ENCODE data around the gene PRSS27.

PRSS27 gene

DNA sequence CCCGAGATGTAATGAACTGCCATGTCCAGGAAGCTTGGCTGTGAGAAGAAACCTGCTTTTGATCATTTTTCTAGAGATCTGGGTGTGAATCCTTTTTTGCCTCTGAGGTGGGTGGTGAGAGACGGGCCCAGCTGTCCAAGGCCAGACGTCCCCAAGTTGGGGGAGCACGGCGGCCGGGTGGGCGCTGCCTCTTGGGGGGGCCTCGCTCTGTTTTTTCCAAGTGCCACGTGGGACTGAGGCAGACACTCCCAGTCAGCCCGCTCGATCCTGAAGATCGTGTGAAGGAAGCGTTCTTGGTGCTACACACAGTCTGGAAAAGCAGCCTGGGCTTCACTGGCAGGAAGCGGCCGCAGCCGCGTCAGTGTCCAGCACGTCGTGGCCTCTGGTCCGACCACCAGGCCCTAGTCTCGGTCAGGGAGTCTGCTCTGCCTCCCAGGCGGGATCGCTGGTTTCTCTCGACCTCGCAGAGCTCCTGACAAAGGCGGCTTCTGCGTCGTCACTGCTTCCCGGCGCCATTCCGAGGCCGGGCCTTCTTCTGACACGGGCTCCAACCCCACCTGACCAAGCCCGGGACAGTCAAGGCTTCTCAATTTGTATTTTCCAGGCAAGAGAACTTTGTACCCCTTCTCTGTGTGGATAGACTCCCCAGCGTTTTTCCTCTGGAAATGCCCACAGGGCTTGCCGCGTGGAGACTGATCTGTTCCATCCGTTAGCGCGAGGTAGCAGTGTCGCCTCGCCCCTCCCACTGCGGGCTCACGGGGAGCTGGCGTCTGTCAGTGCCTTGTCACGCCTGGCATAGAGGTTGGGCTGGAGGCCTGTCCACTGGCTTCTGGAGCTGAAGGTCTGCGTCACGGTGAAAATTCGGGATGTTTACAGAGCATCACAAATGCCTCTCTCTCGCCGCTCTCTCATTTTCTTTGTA, 12.4 kb downstream of the PRSS27 start:
- Histone ChIP-seq H3K4me3 (ENCODE audit: low read depth, low read length) (no peak overlapping the region), H3K36me3 (ENCODE audit: control insufficient read depth in 2 of 2, insufficient read depth in 1 of 2, low read length in 2 of 2) (peaks cover 0 to 69% of the 10 kb centered on the region in 2 experiments; a peak in 1 of 3 replicates), H3K27ac (ENCODE audit: extremely low read depth, low read depth, low read length) (no peak overlapping the region), H3K4me1 (ENCODE audit: control insufficient read depth, insufficient read depth, low read length) (no peaks in the 10 kb centered on the region), H3K9me3 (ENCODE audit: control insufficient read depth, insufficient read depth, low read depth, low read length) (no peaks in the 10 kb centered on the region)
- ChIA-PET POLR2A (interaction anchor here (0.7 kb wide), 1 partner anchor 45 kb away, joined by 3 read pairs; the partner anchor contains the start of gene SRRM2), CTCF (no interaction called here)
- TF ChIP-seq CTCF (tag by site-specific recombination; IDR thresholded peaks at IDR 0.05) (no peak), ZNF266 (tag by site-specific recombination; IDR thresholded peaks at IDR 0.05; ENCODE audit: low read depth) (no peak), ZNF548 (tag by site-specific recombination; IDR thresholded peaks at IDR 0.05) (no peak), WT1 (tag by site-specific recombination; IDR thresholded peaks at IDR 0.05) (no peak), ZNF366 (tag by site-specific recombination; conservative IDR thresholded peaks at IDR 0.05) (no peak), ZNF423 (tag by site-specific recombination; IDR thresholded peaks at IDR 0.05) (no peak), ZNF114 (tag by site-specific recombination; IDR thresholded peaks at IDR 0.05) (no peak)

GRCh38 chr16:2706611-2707311, 13.3 kb downstream of the PRSS27 start:
- no peaks in the 10 kb centered on the region for H3K9me3 ChIP-seq (ENCODE audit: control insufficient read depth, insufficient read depth, low read depth, low read length)
- POLR2A ChIA-PET = no interaction called here
- no peak overlapping the region for H3K4me3 ChIP-seq (ENCODE audit: low read depth, low read length)
- CTCF ChIA-PET = interaction anchor here (0.6 kb wide), 1 partner anchor 9 kb away, joined by 3 read pairs; no protein-coding TSS in a partner anchor
- H3K36me3 ChIP-seq (ENCODE audit: control insufficient read depth in 2 of 2, insufficient read depth in 1 of 2, low read length in 2 of 2) = peaks cover 0 to 77% of the 10 kb centered on the region in 2 experiments; a peak in 1 of 3 replicates
- no peak overlapping the region for H3K27ac ChIP-seq (ENCODE audit: extremely low read depth, low read depth, low read length)
- H3K4me1 ChIP-seq (ENCODE audit: control insufficient read depth, insufficient read depth, low read length) = no peaks in the 10 kb centered on the region
- TF ChIP-seq ZNF837 (tag by site-specific recombination; IDR thresholded peaks at IDR 0.05) (no peak), HOXD13 (CRISPR knock-in tag; IDR thresholded peaks at IDR 0.05; ENCODE audit: borderline replicate concordance) (no peak), ZNF548 (tag by site-specific recombination; IDR thresholded peaks at IDR 0.05) (no peak), KLF7 (tag by site-specific recombination; IDR thresholded peaks at IDR 0.05; ENCODE audit: borderline replicate concordance) (no peak)

DNA sequence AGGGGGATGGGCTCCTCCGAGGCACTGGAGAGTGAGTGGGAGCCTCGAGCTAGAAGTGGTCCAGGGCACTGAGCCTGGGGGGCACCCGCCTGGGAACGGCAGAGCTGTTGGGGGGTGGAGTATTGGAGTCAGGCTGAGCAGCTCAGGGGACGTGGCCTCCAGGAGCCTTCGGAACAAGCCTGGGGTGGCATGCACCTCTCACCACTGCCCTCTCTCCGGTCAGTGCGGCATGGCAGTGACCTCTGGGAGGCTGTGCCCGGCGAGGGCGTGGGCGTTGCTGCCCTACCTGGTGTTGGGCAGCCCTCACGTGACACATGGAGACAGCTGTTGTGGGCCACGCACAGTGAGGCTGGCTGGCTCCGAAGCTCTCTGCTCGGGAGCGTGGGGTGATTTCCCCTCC, 13.9 kb downstream of the PRSS27 start:
- POLR2A ChIA-PET = interaction anchor here (1.0 kb wide), 1 partner anchor 46 kb away, joined by 5 read pairs; the partner anchor contains the start of gene SRRM2

More for the DNA sequence above, 13.9 kb downstream of the PRSS27 start:
- no peaks in the 10 kb centered on the region for H3K4me1 ChIP-seq (ENCODE audit: control insufficient read depth, insufficient read depth, low read length)
- peaks cover 0 to 82% of the 10 kb centered on the region in 2 experiments; a peak in 1 of 3 replicates for H3K36me3 ChIP-seq (ENCODE audit: control insufficient read depth in 2 of 2, insufficient read depth in 1 of 2, low read length in 2 of 2)
- H3K4me3 ChIP-seq (ENCODE audit: low read depth, low read length) = no peak overlapping the region
- TF ChIP-seq BCL11B (tag by site-specific recombination; IDR thresholded peaks at IDR 0.05; ENCODE audit: low read depth) (no peak), ZNF658 (tag by site-specific recombination; IDR thresholded peaks at IDR 0.05) (no peak), ZFP41 (tag by site-specific recombination; IDR thresholded peaks at IDR 0.05; ENCODE audit: borderline replicate concordance) (no peak), GLI2 (tag by site-specific recombination; IDR thresholded peaks at IDR 0.05; ENCODE audit: borderline replicate concordance, low read depth) (no peak), ZNF677 (tag by site-specific recombination; IDR thresholded peaks at IDR 0.05) (no peak), SP7 (tag by site-specific recombination; IDR thresholded peaks at IDR 0.05) (no peak), ZEB2 (tag by site-specific recombination; IDR thresholded peaks at IDR 0.05) (no peak), ZNF16 (tag by site-specific recombination; IDR thresholded peaks at IDR 0.05; ENCODE audit: low read depth) (no peak), ZNF354C (tag by site-specific recombination; IDR thresholded peaks at IDR 0.05; ENCODE audit: borderline replicate concordance, low read depth) (no peak), HOXD13 (CRISPR knock-in tag; IDR thresholded peaks at IDR 0.05; ENCODE audit: borderline replicate concordance) (no peak), ZNF791 (tag by site-specific recombination; IDR thresholded peaks at IDR 0.05) (no peak), ZNF114 (tag by site-specific recombination; IDR thresholded peaks at IDR 0.05) (no peak)
- TF ChIP-seq, protein P1, sequence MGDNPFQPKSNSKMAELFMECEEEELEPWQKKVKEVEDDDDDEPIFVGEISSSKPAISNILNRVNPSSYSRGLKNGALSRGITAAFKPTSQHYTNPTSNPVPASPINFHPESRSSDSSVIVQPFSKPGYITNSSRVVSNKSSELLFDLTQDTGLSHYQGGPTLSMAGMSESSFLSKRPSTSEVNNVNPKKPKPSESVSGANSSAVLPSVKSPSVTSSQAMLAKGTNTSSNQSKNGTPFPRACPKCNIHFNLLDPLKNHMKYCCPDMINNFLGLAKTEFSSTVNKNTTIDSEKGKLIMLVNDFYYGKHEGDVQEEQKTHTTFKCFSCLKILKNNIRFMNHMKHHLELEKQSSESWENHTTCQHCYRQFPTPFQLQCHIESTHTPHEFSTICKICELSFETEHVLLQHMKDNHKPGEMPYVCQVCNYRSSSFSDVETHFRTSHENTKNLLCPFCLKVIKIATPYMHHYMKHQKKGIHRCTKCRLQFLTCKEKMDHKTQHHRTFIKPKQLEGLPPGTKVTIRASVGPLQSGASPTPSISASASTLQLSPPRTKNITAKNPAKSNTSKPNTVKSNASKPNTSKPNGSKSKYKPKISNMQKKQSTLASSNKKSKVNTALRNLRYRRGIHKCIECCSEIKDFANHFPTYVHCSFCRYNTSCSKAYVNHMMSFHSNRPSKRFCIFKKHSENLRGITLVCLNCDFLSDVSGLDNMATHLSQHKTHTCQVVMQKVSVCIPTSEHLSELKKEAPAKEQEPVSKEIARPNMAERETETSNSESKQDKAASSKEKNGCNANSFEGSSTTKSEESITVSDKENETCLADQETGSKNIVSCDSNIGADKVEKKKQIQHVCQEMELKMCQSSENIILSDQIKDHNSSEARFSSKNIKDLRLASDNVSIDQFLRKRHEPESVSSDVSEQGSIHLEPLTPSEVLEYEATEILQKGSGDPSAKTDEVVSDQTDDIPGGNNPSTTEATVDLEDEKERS (tag by site-specific recombination; IDR thresholded peaks at IDR 0.05) = no peak
- no peak overlapping the region for H3K27ac ChIP-seq (ENCODE audit: extremely low read depth, low read depth, low read length)
- CTCF ChIA-PET = interaction anchor here (0.6 kb wide), 1 partner anchor 9 kb away, joined by 3 read pairs; no protein-coding TSS in a partner anchor
- H3K9me3 ChIP-seq (ENCODE audit: control insufficient read depth, insufficient read depth, low read depth, low read length) = no peaks in the 10 kb centered on the region
